OCI-LY3 (cell line): ENCODE measurements around the gene PTCD2.

Experiments used
- EZH2phosphoT487 ChIP-seq: fragments of 200-600 bp; shearing (Covaris generic); IDR thresholded peaks from 2 replicates; pipeline ENCODE4 v1.6.1; 2018; ENCODE audit warnings: antibody characterized with exemption, mixed run types, low read depth
- TF ChIP-seq, protein P1 (sequence below): fragments of 200-600, 300-600 bp; sonication (generic); IDR thresholded peaks from 2 replicates; pipeline ENCODE4 v1.5.1; 2014; ENCODE audit warnings: antibody characterized with exemption, low read length, low read depth

GRCh38 chr5:72383280-72383679, 63.1 kb downstream of the PTCD2 start:
- no peak for TF ChIP-seq EZH2phosphoT487
- TF ChIP-seq, protein P1, sequence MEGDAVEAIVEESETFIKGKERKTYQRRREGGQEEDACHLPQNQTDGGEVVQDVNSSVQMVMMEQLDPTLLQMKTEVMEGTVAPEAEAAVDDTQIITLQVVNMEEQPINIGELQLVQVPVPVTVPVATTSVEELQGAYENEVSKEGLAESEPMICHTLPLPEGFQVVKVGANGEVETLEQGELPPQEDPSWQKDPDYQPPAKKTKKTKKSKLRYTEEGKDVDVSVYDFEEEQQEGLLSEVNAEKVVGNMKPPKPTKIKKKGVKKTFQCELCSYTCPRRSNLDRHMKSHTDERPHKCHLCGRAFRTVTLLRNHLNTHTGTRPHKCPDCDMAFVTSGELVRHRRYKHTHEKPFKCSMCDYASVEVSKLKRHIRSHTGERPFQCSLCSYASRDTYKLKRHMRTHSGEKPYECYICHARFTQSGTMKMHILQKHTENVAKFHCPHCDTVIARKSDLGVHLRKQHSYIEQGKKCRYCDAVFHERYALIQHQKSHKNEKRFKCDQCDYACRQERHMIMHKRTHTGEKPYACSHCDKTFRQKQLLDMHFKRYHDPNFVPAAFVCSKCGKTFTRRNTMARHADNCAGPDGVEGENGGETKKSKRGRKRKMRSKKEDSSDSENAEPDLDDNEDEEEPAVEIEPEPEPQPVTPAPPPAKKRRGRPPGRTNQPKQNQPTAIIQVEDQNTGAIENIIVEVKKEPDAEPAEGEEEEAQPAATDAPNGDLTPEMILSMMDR: no peak
